H1 (cell line): Measurements from ENCODE around the gene PEPD. TPM values are rescaled to one million over a fixed set of nuclear protein-coding genes. Genes with fewer than 3 reads are reported as not detected.
A peak's percentile ranks its signal among the peaks of the same experiment; 100 is the strongest.

Experiments
- CTCF ChIA-PET: fragments of 300-600 bp; sonication (Branson Sonifier 250); formaldehyde crosslinking; loops from one replicate; lab custom pipeline; 2021; ENCODE audit not compliant: partially characterized antibody; lab: Charles Lee
- POLR2A ChIA-PET: fragments of 300-600 bp; sonication (Branson Sonifier 250); formaldehyde crosslinking; loops from one replicate; lab custom pipeline; 2021; ENCODE audit warnings: inconsistent platforms; ENCODE audit not compliant: partially characterized antibody; lab: Charles Lee
- DNase-seq, 2 experiments: peaks; one replicate each; pipeline versions ENCODE4 v3.0.0 to v3.0.0-alpha.2; 2010 to 2022; ENCODE audit warnings: low spot score in 2 of 2, low read depth in 1 of 2, mixed read lengths in 1 of 2
- FAIRE-seq: peaks from 2 replicates; lab custom pipeline; 2011; peaks lifted over from hg19 to GRCh38; lab: Jason Lieb, UNC
- H2AFZ ChIP-seq: 2 replicates; pipeline ENCODE4 v1.8.1; 2012; ENCODE audit warnings: low read length, inconsistent platforms
- H2AK5ac ChIP-seq: 2 replicates; pipeline ENCODE4 v1.6.1; 2013; ENCODE audit warnings: low read depth, low read length
- H2BK120ac ChIP-seq: replicated peaks from 2 replicates; pipeline ENCODE3; 2013; ENCODE audit warnings: low read depth, low read length, inconsistent platforms
- H2BK12ac ChIP-seq: 2 replicates; pipeline ENCODE4 v1.6.1; 2013; ENCODE audit warnings: low read depth, low read length
- H2BK15ac ChIP-seq: 2 replicates; pipeline ENCODE4 v1.6.1; 2013; ENCODE audit warnings: low read length
- H2BK20ac ChIP-seq: 2 replicates; pipeline ENCODE4 v1.6.1; 2013; ENCODE audit warnings: low read length
- H2BK5ac ChIP-seq: 2 replicates; pipeline ENCODE4 v1.6.1; 2013; ENCODE audit warnings: low read depth, low read length
- H3K14ac ChIP-seq: 2 replicates; pipeline ENCODE4 v1.6.1; 2013; ENCODE audit warnings: inconsistent platforms; ENCODE audit not compliant: insufficient read length
- H3K18ac ChIP-seq: 2 replicates; pipeline ENCODE4 v1.6.1; 2013; ENCODE audit warnings: low read length; ENCODE audit errors: extremely low read depth
- H3K23ac ChIP-seq: 2 replicates; pipeline ENCODE4 v1.6.1; 2013; ENCODE audit warnings: inconsistent platforms; ENCODE audit not compliant: insufficient read length
- H3K23me2 ChIP-seq: 2 replicates; pipeline ENCODE4 v1.6.1; 2013; ENCODE audit warnings: low read depth, low read length
- H3K27ac ChIP-seq: 2 replicates; pipeline ENCODE4 v1.6.1; 2011; ENCODE audit warnings: low read depth, low read length, inconsistent platforms
- H3K27me3 ChIP-seq, 4 experiments: replicated peaks in 1 of 4; 1 replicate in 1 of 4; 2 replicates in 3 of 4; pipeline versions ENCODE4 v1.6.1 to v1.8.1; 2011 to 2013; ENCODE audit warnings: low read length in 3 of 4, mild to moderate bottlenecking in 3 of 4, inconsistent platforms in 2 of 4, mixed read lengths in 2 of 4, moderate library complexity in 1 of 4; ENCODE audit not compliant: control insufficient read depth in 3 of 4, insufficient read depth in 3 of 4; ENCODE audit errors: extremely low read depth in 1 of 4
- H3K36me3 ChIP-seq, 4 experiments: 2 replicates each; pipeline versions ENCODE4 v1.6.1 to v1.8.1; 2011 to 2013; ENCODE audit warnings: mild to moderate bottlenecking in 4 of 4, low read length in 3 of 4, moderate library complexity in 2 of 4, control low read depth in 1 of 4, inconsistent platforms in 1 of 4; ENCODE audit not compliant: insufficient read depth in 4 of 4, control insufficient read depth in 2 of 4
- H3K4ac ChIP-seq: replicated peaks from 2 replicates; pipeline ENCODE3; 2013; ENCODE audit warnings: low read length, low read depth, mixed read lengths, inconsistent platforms; ENCODE audit not compliant: insufficient read length
- H3K4me1 ChIP-seq, 4 experiments: replicated peaks in 1 of 4; 1 replicate in 1 of 4; 2 replicates in 3 of 4; pipeline versions ENCODE4 v1.6.1 to v1.8.1; 2011 to 2013; ENCODE audit warnings: low read length in 3 of 4, inconsistent platforms in 2 of 4, mixed read lengths in 1 of 4; ENCODE audit not compliant: insufficient read depth in 4 of 4, control insufficient read depth in 3 of 4
- H3K4me2 ChIP-seq, 2 experiments: 2 replicates each; pipeline versions ENCODE4 v1.6.1 to v1.8.1; 2011 to 2013; ENCODE audit warnings: low read depth in 2 of 2, low read length in 2 of 2, control low read depth in 1 of 2, inconsistent platforms in 1 of 2, mild to moderate bottlenecking in 1 of 2; ENCODE audit not compliant: insufficient read depth in 1 of 2
- H3K4me3 ChIP-seq, 4 experiments: fragments of 200-600, 300-600 bp in 1 of 4; sonication (generic), shearing (Covaris generic), sonication (Bioruptor Twin) in 1 of 4; 2 replicates each; pipeline versions ENCODE4 v1.5.1 to v1.8.1; 2011 to 2016; ENCODE audit warnings: low read length in 4 of 4, low read depth in 3 of 4, control low read depth in 2 of 4, inconsistent platforms in 2 of 4, mild to moderate bottlenecking in 2 of 4, mixed read lengths in 1 of 4, moderate library complexity in 1 of 4; ENCODE audit not compliant: insufficient read depth in 2 of 4; ENCODE audit errors: extremely low read depth in 1 of 4
- H3K56ac ChIP-seq: replicated peaks from 2 replicates; pipeline ENCODE3; 2013; ENCODE audit warnings: low read depth, mild to moderate bottlenecking, mixed read lengths, low read length, inconsistent platforms; ENCODE audit not compliant: insufficient read length
- H3K79me1 ChIP-seq: 2 replicates; pipeline ENCODE4 v1.6.1; 2013; ENCODE audit warnings: low read depth, low read length, control low read depth
- H3K79me2 ChIP-seq, 2 experiments: 2 replicates each; pipeline versions ENCODE4 v1.6.1 to v1.8.1; 2012 to 2013; ENCODE audit warnings: low read length in 2 of 2, mild to moderate bottlenecking in 2 of 2, inconsistent platforms in 1 of 2; ENCODE audit not compliant: insufficient read depth in 2 of 2, control insufficient read depth in 1 of 2
- H3K9ac ChIP-seq, 4 experiments: replicated peaks in 1 of 4; 1 replicate in 1 of 4; 2 replicates in 3 of 4; pipeline versions ENCODE4 v1.6.1 to v1.8.1; 2011 to 2013; ENCODE audit warnings: low read depth in 3 of 4, low read length in 3 of 4, control low read depth in 2 of 4, mild to moderate bottlenecking in 2 of 4, moderate library complexity in 2 of 4, inconsistent platforms in 1 of 4; ENCODE audit errors: extremely low read depth in 1 of 4
- H3K9me3 ChIP-seq, 2 experiments: 2 replicates each; pipeline versions ENCODE4 v1.6.1 to v1.8.1; 2012 to 2013; ENCODE audit warnings: mild to moderate bottlenecking in 2 of 2, moderate library complexity in 2 of 2, control low read depth in 1 of 2, inconsistent platforms in 1 of 2, low read depth in 1 of 2, low read length in 1 of 2, mixed read lengths in 1 of 2; ENCODE audit not compliant: insufficient read depth in 2 of 2
- H4K20me1 ChIP-seq, 2 experiments: replicated peaks in 1 of 2; 2 replicates each; pipeline versions ENCODE3 to v1.8.1; 2011 to 2013; ENCODE audit warnings: inconsistent platforms in 2 of 2, low read length in 2 of 2, mild to moderate bottlenecking in 1 of 2; ENCODE audit not compliant: insufficient read depth in 2 of 2, control insufficient read depth in 1 of 2
- H4K5ac ChIP-seq: 2 replicates; pipeline ENCODE4 v1.6.1; 2013; ENCODE audit warnings: low read length, low read depth, mixed read lengths, inconsistent platforms; ENCODE audit not compliant: insufficient read length
- H4K8ac ChIP-seq: 2 replicates; pipeline ENCODE4 v1.8.0; 2013; ENCODE audit warnings: mild to moderate bottlenecking, moderate library complexity, low read length, inconsistent platforms; ENCODE audit not compliant: insufficient read depth; ENCODE audit errors: extremely low read depth
- H4K91ac ChIP-seq: replicated peaks from 2 replicates; pipeline ENCODE3; 2013; ENCODE audit warnings: low read length, mixed read lengths, inconsistent platforms; ENCODE audit not compliant: insufficient read length
- ASH2L ChIP-seq: fragments of 200-600, 300-600 bp; sonication (generic); IDR thresholded peaks from one replicate; pipeline ENCODE4 v1.7.1; 2017; ENCODE audit warnings: low read length
- BCL11A ChIP-seq, 2 experiments: IDR thresholded peaks; one replicate each; pipeline ENCODE4 v1.6.1; 2011; ENCODE audit warnings: low read depth in 2 of 2, low read length in 2 of 2, mild to moderate bottlenecking in 2 of 2
- CBX5 ChIP-seq: fragments of 300-800, 300-1000 bp; sonication (generic); IDR thresholded peaks from 2 replicates; pipeline ENCODE4 v1.7.1; 2016; ENCODE audit warnings: antibody characterized with exemption, low read length, low read depth
- CEBPB ChIP-seq: IDR thresholded peaks from 2 replicates; pipeline ENCODE4 v1.6.1; 2012; ENCODE audit warnings: low read depth, low read length
- HDAC6 ChIP-seq: IDR thresholded peaks from one replicate; pipeline ENCODE4 v1.7.1; 2012; ENCODE audit warnings: low read depth, mild to moderate bottlenecking, inconsistent platforms, low read length, moderate library complexity
- POU5F1 ChIP-seq: IDR thresholded peaks from 2 replicates; pipeline ENCODE4 v1.6.1; 2011; ENCODE audit warnings: low read depth, mild to moderate bottlenecking, low read length, moderate library complexity
- RNF2 ChIP-seq: fragments of 200-900, 300-1000 bp; sonication (generic); IDR thresholded peaks from 2 replicates; pipeline ENCODE4 v1.7.1; 2016; ENCODE audit warnings: borderline replicate concordance, low read depth, mild to moderate bottlenecking, antibody characterized with exemption, low read length; ENCODE audit not compliant: poor library complexity, severe bottlenecking; ENCODE audit errors: missing control alignments
- SIX5 ChIP-seq: IDR thresholded peaks from 2 replicates; pipeline ENCODE4 v1.6.1; 2011; ENCODE audit warnings: mild to moderate bottlenecking, low read depth, low read length
- WGBS, 2 experiments: shearing (Covaris generic) in 1 of 2; methylation state at CpG; one replicate each; pipeline versions ENCODE4 v1.1.6 to v1.1.7; 2013 to 2015; ENCODE audit warnings: low lambda C conversion rate in 2 of 2, mixed read lengths in 2 of 2, inconsistent platforms in 1 of 2, low coverage in 1 of 2, missing lambda C conversion rate in 1 of 2; ENCODE audit not compliant: insufficient replicate concordance in 2 of 2, insufficient coverage in 1 of 2, insufficient read length in 1 of 2; ENCODE audit errors: extremely low coverage in 1 of 2, missing lambda C conversion rate in 1 of 2; 5-methylcytosine and 5-hydroxymethylcytosine counted together
- polyA plus RNA-seq, 7 experiments: library from polyadenylated mRNA; depleted of rRNA in 3 of 7; stranded (reverse) in 5 of 7; unstranded in 2 of 7; fragments of >200 nt in 5 of 7; fragments of 200-250 nt in 2 of 7; gene quantifications; 1 replicate in 5 of 7; 2 replicates in 1 of 7; 4 replicates in 1 of 7; pipeline versions ENCODE4 v1.2.1 to v1.2.3, GENCODE V29; 2011 to 2013; ENCODE audit warnings: missing spikeins in 2 of 7, mixed read lengths in 2 of 7
- total RNA-seq: library from RNA; stranded (reverse); fragmentation: NEBNext Ultra II Directional; extraction: Animal tissue kit (Norgen Biotek cat#: 25700); gene quantifications from 2 replicates; pipeline ENCODE4 v1.2.1, GENCODE V29; 2021
- TF ChIP-seq, protein P1 (sequence below): IDR thresholded peaks from 2 replicates; pipeline ENCODE4 v1.6.1; 2012; ENCODE audit warnings: inconsistent platforms

PEPD gene
- total and polyA plus RNA-seq, 2 of the 8 experiments (the other 6 are each of a cell fraction or from before 2014, with no cell fraction given): 84.1 to 178 TPM

DNA sequence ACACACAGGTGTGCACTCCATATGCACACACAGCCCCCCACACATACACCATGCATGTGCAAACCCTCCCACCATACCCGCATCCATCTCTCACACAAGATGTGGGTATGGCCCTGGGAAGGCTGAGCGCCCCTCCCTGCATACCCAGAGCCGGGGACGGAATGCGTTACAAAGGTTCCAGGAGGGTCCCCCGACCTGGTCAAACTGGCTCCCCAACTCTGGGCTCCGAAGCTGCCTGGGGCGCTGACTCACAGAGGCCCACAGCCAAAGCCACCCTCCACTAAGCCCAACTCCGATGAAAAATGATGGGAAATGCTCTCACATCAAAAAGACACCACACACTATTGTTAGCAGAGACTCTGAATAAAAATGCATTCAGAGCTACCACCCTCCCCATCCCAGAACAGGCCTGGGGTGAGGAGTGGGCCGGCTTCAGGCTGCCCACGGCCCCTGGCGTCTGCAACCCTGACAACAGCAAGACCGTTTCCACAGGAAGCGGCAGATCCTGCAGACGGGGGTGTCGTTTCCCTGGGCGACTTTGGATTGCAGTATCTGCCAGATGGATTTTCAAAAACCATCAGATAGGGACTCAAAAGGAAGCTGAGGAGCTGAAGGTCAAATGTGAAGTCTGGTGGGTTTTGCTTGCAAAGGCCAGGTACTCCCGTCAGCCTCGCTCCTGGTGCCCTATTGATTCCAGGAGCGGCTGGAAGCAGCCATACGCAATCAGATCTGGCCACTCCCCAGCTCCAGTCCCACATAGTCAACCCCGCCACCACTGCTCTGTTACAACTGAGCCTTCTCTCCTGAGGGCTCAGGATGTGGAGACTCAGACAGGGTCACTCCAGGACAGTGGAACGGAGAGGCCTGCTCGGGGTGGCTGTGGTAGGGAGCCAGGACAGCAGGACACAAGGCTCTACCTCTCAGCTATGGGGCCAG is 14.3 kb downstream of the PEPD start:
- FAIRE-seq: no peak
- H3K18ac ChIP-seq: no peak overlapping the region
- H2BK120ac ChIP-seq: no peak overlapping the region
- no peak overlapping the region for H3K9ac ChIP-seq
- H3K56ac ChIP-seq: no peak overlapping the region
- no peak overlapping the region for H2BK12ac ChIP-seq
- H3K79me1 ChIP-seq: peaks cover 17% of the 10 kb centered on the region
- H3K27me3 ChIP-seq: no peaks in the 10 kb centered on the region; a peak in 1 of 7 replicates
- DNase-seq: no peak
- H4K8ac ChIP-seq: no peak overlapping the region
- H3K36me3 ChIP-seq: no peaks in the 10 kb centered on the region; a peak in 2 of 8 replicates
- H3K23ac ChIP-seq: no peak overlapping the region
- no peak overlapping the region for H3K4me3 ChIP-seq
- H3K4ac ChIP-seq: no peak overlapping the region
- no peak for TF ChIP-seq SIX5
- no peak for TF ChIP-seq ASH2L
- TF ChIP-seq BCL11A (IDR thresholded peaks at IDR 0.05; ENCODE audit: low read depth in 2 of 2, low read length in 2 of 2): no peak
- TF ChIP-seq CBX5: no peak
- TF ChIP-seq POU5F1: no peak
- no peak for TF ChIP-seq HDAC6
- no peak for TF ChIP-seq CEBPB
- TF ChIP-seq, protein P1, sequence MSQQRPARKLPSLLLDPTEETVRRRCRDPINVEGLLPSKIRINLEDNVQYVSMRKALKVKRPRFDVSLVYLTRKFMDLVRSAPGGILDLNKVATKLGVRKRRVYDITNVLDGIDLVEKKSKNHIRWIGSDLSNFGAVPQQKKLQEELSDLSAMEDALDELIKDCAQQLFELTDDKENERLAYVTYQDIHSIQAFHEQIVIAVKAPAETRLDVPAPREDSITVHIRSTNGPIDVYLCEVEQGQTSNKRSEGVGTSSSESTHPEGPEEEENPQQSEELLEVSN: no peak
- no peak for TF ChIP-seq RNF2
- no peak overlapping the region for H4K91ac ChIP-seq
- no peak overlapping the region; the same call in 1 of the 2 replicates for H2BK15ac ChIP-seq
- H3K14ac ChIP-seq: no peak overlapping the region
- no peak overlapping the region for H4K5ac ChIP-seq
- peaks cover 14% of the 10 kb centered on the region; the same call in 1 of the 2 replicates for H3K23me2 ChIP-seq
- no peak overlapping the region for H3K4me2 ChIP-seq
- peak overlapping the region; percentile 42; the same call in 1 of the 2 replicates for H2AK5ac ChIP-seq
- H3K4me1 ChIP-seq: peaks cover 0 to 20% (median 7%) of the 10 kb centered on the region in 4 experiments; a peak in 6 of 7 replicates
- H3K27ac ChIP-seq: 0 out of 2 replicates have a peak overlapping the region, but pooled peaks have one; percentile 1
- H2BK5ac ChIP-seq: no peak overlapping the region
- H3K79me2 ChIP-seq: peaks cover 0 to 3% of the 10 kb centered on the region in 2 experiments; a peak in 1 of 4 replicates
- no peak overlapping the region for H2BK20ac ChIP-seq
- POLR2A ChIA-PET: interaction anchor here (0.8 to 1.2 kb wide), 2 partner anchors 14 to 143 kb away, joined by 3 to 5 read pairs; partner anchors contain the start of gene PEPD
- CTCF ChIA-PET: interaction anchor here (0.6 to 1.4 kb wide), 2 partner anchors 12 to 817 kb away, joined by 3 read pairs; no protein-coding TSS in a partner anchor
- WGBS, 2 experiments: 89% methylated on average over 24 of the region's 24 CpGs; no CpG with 5 or more reads in 1 of the 2 experiments
- peaks cover 4 to 18% of the 10 kb centered on the region in 2 experiments for H4K20me1 ChIP-seq
- no peaks in the 10 kb centered on the region for H3K9me3 ChIP-seq
- no peak overlapping the region for H2AFZ ChIP-seq
